HepG2 (cell line): Measurements from ENCODE around the gene NR1H2. TPM values are rescaled to one million over a fixed set of nuclear protein-coding genes. Genes with fewer than 3 reads are reported as not detected.
A peak's percentile ranks its signal among the peaks of the same experiment; 100 is the strongest.

Experiments used
- ARNTL ChIP-seq: sonication (generic); formaldehyde crosslinking; IDR thresholded peaks from 2 replicates; pipeline ENCODE4 v1.4.0; 2020; ENCODE audit warnings: mild to moderate bottlenecking, missing genetic modification reagents
- ATF5 ChIP-seq: sonication (generic); formaldehyde crosslinking; IDR thresholded peaks from 2 replicates; pipeline ENCODE4 v1.4.0; 2020; ENCODE audit warnings: mild to moderate bottlenecking, low read depth, missing genetic modification reagents
- CBFB ChIP-seq: sonication (generic); formaldehyde crosslinking; IDR thresholded peaks from 2 replicates; pipeline ENCODE4 v1.4.0; 2020; ENCODE audit warnings: missing genetic modification reagents
- ELF1 ChIP-seq: sonication (generic); formaldehyde crosslinking; IDR thresholded peaks from 2 replicates; pipeline ENCODE4 v1.4.0; 2020; ENCODE audit warnings: missing genetic modification reagents
- FOXA1 ChIP-seq, 2 experiments: fragments of 450-650 bp in 1 of 2; sonication (generic) in 1 of 2; formaldehyde crosslinking in 1 of 2; IDR thresholded peaks; 2 replicates each; pipeline versions ENCODE4 v1.4.0 to v1.6.1; 2016 to 2020; ENCODE audit warnings: missing genetic modification reagents in 1 of 2
- GATAD1 ChIP-seq: IDR thresholded peaks from 2 replicates; pipeline ENCODE4 v1.6.1; 2016; ENCODE audit warnings: missing genetic modification reagents, missing compliant biosample characterization
- HMGA1 ChIP-seq: sonication (generic); formaldehyde crosslinking; conservative IDR thresholded peaks from 2 replicates; pipeline ENCODE4 v1.4.0; 2020; ENCODE audit warnings: missing genetic modification reagents
- KLF11 ChIP-seq: IDR thresholded peaks from 2 replicates; pipeline ENCODE4 v1.6.1; 2016; ENCODE audit warnings: missing compliant biosample characterization
- NFE2 ChIP-seq: sonication (generic); formaldehyde crosslinking; IDR thresholded peaks from 2 replicates; pipeline ENCODE4 v1.4.0; 2020; ENCODE audit warnings: missing genetic modification reagents
- PTBP1 ChIP-seq: fragments of 200-400 bp; formaldehyde crosslinking; IDR thresholded peaks from 2 replicates; pipeline ENCODE4 v1.6.1; 2018; ENCODE audit warnings: low read length, low read depth; ENCODE audit not compliant: poor library complexity, severe bottlenecking
- RERE ChIP-seq: IDR thresholded peaks from 2 replicates; pipeline ENCODE4 v1.6.1; 2016; ENCODE audit warnings: low read depth, missing genetic modification reagents, missing compliant biosample characterization
- SP2 ChIP-seq: sonication (generic); formaldehyde crosslinking; IDR thresholded peaks from 2 replicates; pipeline ENCODE4 v1.5.1; 2020; ENCODE audit warnings: mild to moderate bottlenecking, missing genetic modification reagents
- TEAD3 ChIP-seq: optimal IDR thresholded peaks from 2 replicates; pipeline ENCODE3; 2016; ENCODE audit warnings: borderline replicate concordance
- ZNF142 ChIP-seq: sonication (generic); formaldehyde crosslinking; IDR thresholded peaks from 2 replicates; pipeline ENCODE4 v1.4.0; 2020; ENCODE audit warnings: missing genetic modification reagents
- ZNF547 ChIP-seq: sonication (generic); formaldehyde crosslinking; IDR thresholded peaks from 2 replicates; pipeline ENCODE4 v1.5.1; 2020; ENCODE audit warnings: mild to moderate bottlenecking, missing genetic modification reagents
- polyA plus RNA-seq, 8 experiments: library from polyadenylated mRNA; depleted of rRNA in 3 of 8; stranded (reverse) in 7 of 8; unstranded in 1 of 8; fragments of >200 nt; fragmentation: Illumina TruSeq in 4 of 8; extraction: Trizol in 4 of 8; gene quantifications; 2 replicates each; pipeline versions ENCODE4 v1.2.1 to v1.2.3, GENCODE V29; 2011 to 2016; ENCODE audit warnings: low read depth in 4 of 8, missing spikeins in 1 of 8, mixed read lengths in 1 of 8; ENCODE audit not compliant: insufficient read depth in 1 of 8
- total RNA-seq, 5 experiments: library from RNA; depleted of rRNA; stranded (reverse); fragments of >200 nt; fragmentation: Illumina TruSeq; extraction: Trizol; gene quantifications; 2 replicates each; pipeline ENCODE4 v1.2.3, GENCODE V29; 2016; ENCODE audit warnings: low read depth in 1 of 5
- TF ChIP-seq, protein P1 (sequence below): IDR thresholded peaks from 2 replicates; pipeline ENCODE4 v1.6.1; 2012; ENCODE audit warnings: inconsistent platforms

The NR1H2 gene
- total and polyA plus RNA-seq, 2 of the 13 experiments (the other 11 are each of a cell fraction or from before 2014, with no cell fraction given): 10.3 to 13.5 TPM

DNA sequence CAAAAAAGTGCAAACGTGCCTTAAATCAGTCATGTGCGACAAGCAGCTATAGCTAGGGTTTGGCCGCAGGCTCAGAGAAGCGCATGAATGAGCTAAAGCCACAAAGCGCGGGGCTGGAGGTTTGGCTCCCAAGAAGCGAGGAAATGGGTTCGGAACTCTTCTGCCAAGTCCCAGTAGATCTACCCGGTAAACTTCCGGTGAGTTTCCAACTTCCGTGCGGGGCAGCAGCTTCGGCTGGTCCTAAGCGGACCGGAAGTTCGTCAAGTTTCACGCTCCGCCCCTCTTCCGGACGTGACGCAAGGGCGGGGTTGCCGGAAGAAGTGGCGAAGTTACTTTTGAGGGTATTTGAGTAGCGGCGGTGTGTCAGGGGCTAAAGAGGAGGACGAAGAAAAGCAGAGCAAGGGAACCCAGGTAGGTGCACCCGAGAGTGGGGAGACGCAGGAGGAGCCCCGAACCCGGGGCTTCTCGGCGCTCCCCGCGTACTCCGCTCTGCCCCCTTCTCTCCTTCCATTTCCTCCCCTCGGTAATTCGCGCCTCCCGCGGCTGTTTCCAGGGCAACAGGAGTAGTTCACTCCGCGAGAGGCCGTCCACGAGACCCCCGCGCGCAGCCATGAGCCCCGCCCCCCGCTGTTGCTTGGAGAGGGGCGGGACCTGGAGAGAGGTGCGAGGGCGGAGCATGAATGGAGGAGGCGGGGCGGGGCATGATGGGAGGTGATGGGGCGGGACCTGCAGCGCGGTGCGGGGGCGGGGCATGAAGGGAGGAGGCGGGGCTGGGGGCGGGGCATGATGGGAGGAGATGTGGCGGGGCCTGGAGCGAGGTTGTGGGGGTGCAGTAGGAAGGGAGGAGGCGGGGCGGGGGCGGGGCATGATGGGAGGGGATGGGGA is at the start of gene NR1H2 (continued):
- peak; percentile 59; the same call in 1 of the 2 replicates for TF ChIP-seq ARNTL
- no peak for TF ChIP-seq ZNF142 (CRISPR knock-in tag)
- TF ChIP-seq CBFB (CRISPR knock-in tag): 0 out of 2 replicates have a peak, but pooled peaks have one; percentile 38
- peak; percentile 78; the same call in 1 of the 2 replicates for TF ChIP-seq KLF11 (CRISPR knock-in tag)
- TF ChIP-seq NFE2 (CRISPR knock-in tag): no peak
- 0 out of 2 replicates have a peak, but pooled peaks have one; percentile 13 for TF ChIP-seq RERE (CRISPR knock-in tag)
- TF ChIP-seq HMGA1 (CRISPR knock-in tag): no peak
- TF ChIP-seq ATF5 (CRISPR knock-in tag): no peak
- TF ChIP-seq TEAD3 (CRISPR knock-in tag): peak; percentile 73
- TF ChIP-seq, protein P1, sequence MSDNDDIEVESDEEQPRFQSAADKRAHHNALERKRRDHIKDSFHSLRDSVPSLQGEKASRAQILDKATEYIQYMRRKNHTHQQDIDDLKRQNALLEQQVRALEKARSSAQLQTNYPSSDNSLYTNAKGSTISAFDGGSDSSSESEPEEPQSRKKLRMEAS: peak; percentile 71
- TF ChIP-seq SP2 (CRISPR knock-in tag): peak; percentile 72
- no peak for TF ChIP-seq FOXA1 (IDR thresholded peaks at IDR 0.05)
- peak; percentile 70 for TF ChIP-seq FOXA1 (CRISPR knock-in tag; IDR thresholded peaks at IDR 0.05)
- peak; percentile 66 for TF ChIP-seq PTBP1
- TF ChIP-seq GATAD1 (CRISPR knock-in tag): peak; percentile 97
- TF ChIP-seq ELF1 (CRISPR knock-in tag): peak; percentile 98
- peak; percentile 64 for TF ChIP-seq ZNF547 (CRISPR knock-in tag)
